Activated naive CD8-positive, alpha-beta T cell (primary cell): Measurements from ENCODE around the gene CFAP74.

Experiments
- H3K27ac Mint-ChIP-seq: one replicate; pipeline ENCODE4 v1.8.0; 2021; ENCODE audit warnings: mixed read lengths
- H3K27me3 Mint-ChIP-seq: one replicate; pipeline ENCODE4 v1.8.0; 2021; ENCODE audit warnings: mixed read lengths
- H3K36me3 Mint-ChIP-seq: one replicate; pipeline ENCODE4 v1.8.0; 2021; ENCODE audit warnings: mixed read lengths
- H3K4me1 Mint-ChIP-seq: one replicate; pipeline ENCODE4 v1.8.0; 2021; ENCODE audit warnings: low read depth, mixed read lengths
- H3K4me3 Mint-ChIP-seq: one replicate; pipeline ENCODE4 v1.8.0; 2021; ENCODE audit warnings: mild to moderate bottlenecking, mixed read lengths
- H3K9me3 Mint-ChIP-seq: one replicate; pipeline ENCODE4 v1.8.0; 2021; ENCODE audit warnings: low read depth, mixed read lengths

CFAP74 gene

DNA sequence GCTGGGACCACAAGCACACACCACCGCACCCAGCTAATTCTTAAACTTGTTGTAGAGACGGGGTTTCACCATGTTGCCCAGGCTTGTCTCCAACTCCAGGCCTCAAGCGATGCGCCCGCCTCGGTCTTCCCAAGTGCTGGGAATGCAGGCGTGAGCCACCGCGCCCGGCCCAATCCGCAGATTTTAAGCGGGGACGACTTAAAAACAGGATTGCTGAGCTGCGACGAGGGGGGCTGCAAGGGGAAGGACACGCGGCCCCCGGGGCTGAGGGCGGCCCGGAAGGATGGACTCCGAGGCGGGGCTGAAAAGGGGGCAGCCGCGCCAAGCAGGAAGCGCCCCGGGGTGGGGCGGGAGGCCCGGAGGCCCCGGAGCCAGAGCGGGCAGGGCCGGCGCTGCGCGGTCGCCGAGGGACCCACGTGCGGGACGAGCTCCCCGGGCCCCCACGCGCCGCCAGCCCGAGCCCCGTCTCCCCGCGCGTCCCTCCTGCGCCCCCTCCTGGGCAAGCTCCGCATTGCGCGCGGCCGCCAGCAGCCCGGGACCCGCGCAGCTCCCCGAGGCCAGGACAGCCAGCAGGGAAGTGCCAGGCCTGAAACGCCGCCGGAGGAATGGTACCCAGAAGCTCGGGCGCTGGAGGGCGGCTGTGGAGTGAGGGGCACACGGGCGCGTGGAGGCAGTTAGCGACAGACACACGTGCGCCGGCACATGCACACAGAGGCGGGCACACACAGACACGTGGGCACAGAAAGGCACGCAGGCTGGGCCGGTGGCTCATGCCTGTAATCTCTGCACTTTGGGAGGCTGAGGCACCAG, 41.1 kb upstream of the CFAP74 start:
- H3K4me1 Mint-ChIP-seq: peaks cover 25% of the 10 kb centered on the region
- H3K27me3 Mint-ChIP-seq: no peaks in the 10 kb centered on the region
- H3K4me3 Mint-ChIP-seq: peak overlapping the region; percentile 61
- no peaks in the 10 kb centered on the region for H3K36me3 Mint-ChIP-seq
- H3K27ac Mint-ChIP-seq: peak overlapping the region; percentile 77
- H3K9me3 Mint-ChIP-seq: no peaks in the 10 kb centered on the region

DNA sequence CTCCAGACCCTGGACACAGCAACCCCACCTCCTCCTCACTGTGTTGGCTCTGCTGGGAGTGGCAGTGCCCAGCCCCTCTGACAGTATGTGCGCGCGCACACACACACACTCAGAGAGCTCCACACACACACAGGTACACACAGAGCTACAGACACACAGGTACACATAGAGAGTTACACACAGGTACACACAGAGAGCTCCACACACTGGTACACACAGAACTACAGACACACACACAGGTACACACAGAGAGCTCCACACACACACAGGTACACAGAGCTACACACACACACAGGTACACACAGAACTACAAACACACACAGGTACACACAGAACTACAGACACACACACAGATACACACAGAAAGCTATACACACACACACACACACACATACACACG, 40.3 kb upstream of the CFAP74 start:
- Mint-ChIP-seq H3K4me1 (peaks cover 18% of the 10 kb centered on the region), H3K27ac (peak overlapping the region; percentile 69), H3K27me3 (no peaks in the 10 kb centered on the region), H3K9me3 (no peaks in the 10 kb centered on the region), H3K4me3 (peak overlapping the region; percentile 64), H3K36me3 (no peaks in the 10 kb centered on the region)

- H3K4me3 Mint-ChIP-seq: no peak overlapping the region
- H3K27ac Mint-ChIP-seq: no peak overlapping the region
- H3K27me3 Mint-ChIP-seq: no peaks in the 10 kb centered on the region
- H3K36me3 Mint-ChIP-seq: no peaks in the 10 kb centered on the region
- no peaks in the 10 kb centered on the region for H3K9me3 Mint-ChIP-seq
- peaks cover 14% of the 10 kb centered on the region for H3K4me1 Mint-ChIP-seq
These were observed 39.5 kb upstream of the CFAP74 start for GRCh38 chr1:2042830-2043773.

GRCh38 chr1:2041887-2042286, 38.3 kb upstream of the CFAP74 start:
- Mint-ChIP-seq H3K4me3 (no peak overlapping the region), H3K27ac (no peak overlapping the region), H3K27me3 (no peaks in the 10 kb centered on the region), H3K9me3 (no peaks in the 10 kb centered on the region), H3K4me1 (peaks cover 14% of the 10 kb centered on the region), H3K36me3 (no peaks in the 10 kb centered on the region)

- H3K27me3 Mint-ChIP-seq: no peaks in the 10 kb centered on the region
- no peak overlapping the region for H3K4me3 Mint-ChIP-seq
- no peak overlapping the region for H3K27ac Mint-ChIP-seq
- no peaks in the 10 kb centered on the region for H3K9me3 Mint-ChIP-seq
- H3K36me3 Mint-ChIP-seq: no peaks in the 10 kb centered on the region
- peaks cover 14% of the 10 kb centered on the region for H3K4me1 Mint-ChIP-seq
These were observed 37.7 kb upstream of the CFAP74 start for GRCh38 chr1:2041305-2041704.

GRCh38 chr1:2039251-2039650, 35.7 kb upstream of the CFAP74 start:
- no peak overlapping the region for H3K4me3 Mint-ChIP-seq

DNA sequence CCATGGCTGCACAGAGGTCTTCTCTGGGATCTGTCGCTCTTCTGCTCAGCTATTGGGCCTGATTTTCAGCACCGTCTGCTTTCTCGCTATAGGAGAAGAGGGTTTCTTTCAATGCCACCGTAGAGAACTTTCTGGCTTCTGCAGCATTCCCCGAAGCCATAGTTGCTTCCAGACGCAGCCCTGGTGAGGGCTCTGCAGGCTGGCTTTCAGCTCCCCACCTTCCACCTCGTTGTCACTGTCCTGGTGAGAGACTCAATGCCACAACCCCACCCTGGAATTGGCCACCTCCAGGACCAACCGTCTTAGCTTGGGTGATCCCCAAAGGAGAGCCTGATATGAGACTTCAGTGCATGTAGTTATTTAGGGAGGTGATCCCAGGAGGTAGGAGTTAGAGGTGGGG, 34.6 kb upstream of the CFAP74 start:
- Mint-ChIP-seq H3K4me3 (no peak overlapping the region), H3K36me3 (no peaks in the 10 kb centered on the region), H3K9me3 (no peaks in the 10 kb centered on the region), H3K27me3 (no peaks in the 10 kb centered on the region), H3K27ac (no peak overlapping the region), H3K4me1 (no peaks in the 10 kb centered on the region)

More at GRCh38 chr1:2039251-2039650, 35.7 kb upstream of the CFAP74 start:
- H3K27ac Mint-ChIP-seq: no peak overlapping the region
- H3K27me3 Mint-ChIP-seq: no peaks in the 10 kb centered on the region
- no peaks in the 10 kb centered on the region for H3K36me3 Mint-ChIP-seq
- no peaks in the 10 kb centered on the region for H3K9me3 Mint-ChIP-seq
- peaks cover 4% of the 10 kb centered on the region for H3K4me1 Mint-ChIP-seq

DNA sequence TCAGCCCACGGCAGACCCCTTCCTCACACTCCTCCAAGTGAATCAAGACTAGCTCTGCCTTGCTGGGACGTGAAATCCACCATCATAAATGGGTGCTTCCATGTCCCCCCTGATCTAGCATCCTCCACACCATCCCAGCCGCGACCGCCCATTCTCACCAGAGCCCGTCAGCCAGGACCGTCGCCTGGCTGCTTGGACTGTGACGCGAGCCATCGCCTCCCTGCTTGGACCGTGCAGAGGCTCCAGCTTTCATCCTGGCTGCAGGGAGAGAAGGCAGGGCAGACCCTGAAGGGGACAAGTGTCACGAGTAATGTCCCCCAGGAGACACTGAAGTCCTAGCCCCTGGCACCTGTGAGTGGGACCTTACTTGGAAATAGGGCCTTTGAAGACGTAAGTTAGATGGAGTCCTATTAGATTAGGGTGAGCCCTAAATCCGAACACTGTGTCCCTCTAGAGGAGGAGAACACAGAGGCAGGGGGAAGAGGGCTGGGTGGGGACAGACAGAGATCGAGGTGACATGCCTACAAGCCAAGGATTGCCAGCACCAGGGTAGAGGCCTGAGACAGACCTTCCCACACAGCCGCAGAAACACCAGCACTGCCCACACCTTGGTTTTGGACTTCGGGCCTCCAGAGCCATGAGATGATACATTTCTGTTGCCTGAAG, 33.9 kb upstream of the CFAP74 start:
- H3K27me3 Mint-ChIP-seq: no peaks in the 10 kb centered on the region
- no peaks in the 10 kb centered on the region for H3K4me1 Mint-ChIP-seq
- no peak overlapping the region for H3K4me3 Mint-ChIP-seq
- no peaks in the 10 kb centered on the region for H3K9me3 Mint-ChIP-seq
- H3K36me3 Mint-ChIP-seq: no peaks in the 10 kb centered on the region
- H3K27ac Mint-ChIP-seq: no peak overlapping the region

GRCh38 chr1:2036287-2036686, 32.7 kb upstream of the CFAP74 start:
- no peaks in the 10 kb centered on the region for H3K4me1 Mint-ChIP-seq
- no peaks in the 10 kb centered on the region for H3K9me3 Mint-ChIP-seq
- H3K36me3 Mint-ChIP-seq: no peaks in the 10 kb centered on the region
- H3K27me3 Mint-ChIP-seq: no peaks in the 10 kb centered on the region
- no peak overlapping the region for H3K27ac Mint-ChIP-seq
- no peak overlapping the region for H3K4me3 Mint-ChIP-seq

DNA sequence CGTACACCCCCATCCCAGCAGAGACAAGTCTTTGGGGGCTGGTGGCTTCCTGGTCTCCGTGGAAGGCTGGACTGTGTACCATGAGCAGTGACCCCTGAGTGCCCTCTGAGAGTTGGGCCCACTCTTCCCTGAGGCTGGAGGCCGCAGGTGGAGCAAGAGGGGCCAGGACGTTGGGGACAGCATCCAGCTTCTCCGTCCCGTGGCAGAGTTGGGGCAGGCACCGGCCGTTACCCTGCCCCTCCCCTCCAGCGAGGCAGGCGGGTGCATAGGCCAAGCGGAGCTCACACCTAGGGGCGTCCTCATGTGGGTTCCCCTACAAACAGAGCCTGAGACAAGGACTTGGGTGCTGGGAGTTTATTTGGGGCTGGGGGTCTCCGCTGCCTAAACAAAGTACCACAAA, 29.6 kb upstream of the CFAP74 start:
- Mint-ChIP-seq H3K27ac (no peak overlapping the region), H3K9me3 (no peaks in the 10 kb centered on the region), H3K36me3 (no peaks in the 10 kb centered on the region), H3K4me3 (no peak overlapping the region), H3K4me1 (no peaks in the 10 kb centered on the region), H3K27me3 (no peaks in the 10 kb centered on the region)

DNA sequence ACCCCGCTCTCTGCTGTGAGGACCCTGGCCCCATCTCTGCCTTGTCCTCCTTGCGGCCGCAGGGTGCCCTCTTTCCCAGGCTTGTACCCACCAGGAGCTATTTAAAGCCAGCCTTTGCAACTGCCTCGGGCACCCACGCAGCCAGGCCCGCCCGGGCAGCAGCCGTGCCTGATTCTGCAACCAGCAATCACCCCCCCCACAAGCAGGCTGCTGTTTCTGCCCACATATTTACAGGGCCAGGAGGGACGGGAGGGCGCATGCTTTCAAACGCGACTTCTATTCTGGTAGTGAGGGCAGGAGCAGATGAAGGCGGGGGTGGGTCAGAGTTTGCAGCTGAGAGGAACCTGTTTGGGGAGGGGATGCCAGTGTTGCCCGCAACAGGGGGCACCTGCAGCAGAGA, 29.2 kb upstream of the CFAP74 start:
- no peak overlapping the region for H3K27ac Mint-ChIP-seq
- H3K4me3 Mint-ChIP-seq: no peak overlapping the region

GRCh38 chr1:2031546-2032540, 28.3 kb upstream of the CFAP74 start:
- no peak overlapping the region for H3K4me3 Mint-ChIP-seq
- no peaks in the 10 kb centered on the region for H3K4me1 Mint-ChIP-seq
- H3K9me3 Mint-ChIP-seq: no peaks in the 10 kb centered on the region
- no peaks in the 10 kb centered on the region for H3K27me3 Mint-ChIP-seq
- no peaks in the 10 kb centered on the region for H3K36me3 Mint-ChIP-seq
- no peak overlapping the region for H3K27ac Mint-ChIP-seq

More for the DNA sequence above, 29.2 kb upstream of the CFAP74 start:
- H3K27me3 Mint-ChIP-seq: no peaks in the 10 kb centered on the region
- no peaks in the 10 kb centered on the region for H3K4me1 Mint-ChIP-seq
- no peaks in the 10 kb centered on the region for H3K36me3 Mint-ChIP-seq
- no peaks in the 10 kb centered on the region for H3K9me3 Mint-ChIP-seq

- Mint-ChIP-seq H3K27ac (no peak overlapping the region), H3K4me1 (no peaks in the 10 kb centered on the region), H3K4me3 (no peak overlapping the region), H3K27me3 (no peaks in the 10 kb centered on the region), H3K9me3 (no peaks in the 10 kb centered on the region), H3K36me3 (no peaks in the 10 kb centered on the region)
These were observed 26.7 kb upstream of the CFAP74 start for GRCh38 chr1:2030076-2030871.
